ENCODE data around the gene ZBTB16. TPM values are rescaled to one million over a fixed set of nuclear protein-coding genes. Genes with fewer than 3 reads are reported as not detected.

The ZBTB16 gene
- total and polyA plus RNA-seq, 10 donors, result 1.5 to 85.6 (median 42.1) TPM

- intact Hi-C loops (cut with DNase I; ENCODE audit: low total_unique reads), result loop anchor here (10.0 kb wide), 1 partner anchor 65 kb away; no protein-coding TSS in a partner anchor
- no peak overlapping the region for H3K4me3 ChIP-seq
- H3K9me3 ChIP-seq, result no peaks in the 10 kb centered on the region
- 72 to 83% (median 77%) methylated on average over 12 of the region's 12 CpGs for WGBS, 5 donors
- no peak for DNase-seq
- peaks cover 4 to 60% (median 38%) of the 10 kb centered on the region in 6 donors for H3K4me1 ChIP-seq
- peak overlapping the region in 4 of 8 donors; percentile 43 to 66 (median 62) for H3K27ac ChIP-seq
- peaks cover 0 to 20% (median 0%) of the 10 kb centered on the region in 7 donors for H3K27me3 ChIP-seq (replicated peaks in 1 of 7)
- peaks cover 0 to 15% (median 0%) of the 10 kb centered on the region in 6 donors for H3K36me3 ChIP-seq
- TF ChIP-seq CTCF (IDR thresholded peaks at IDR 0.05 in 8 of 11, conservative IDR thresholded peaks at IDR 0.05 in 3 of 11) (no peak), POLR2AphosphoS5 (IDR thresholded peaks at IDR 0.05) (peak in 2 of 3 donors; percentile 47 to 53)
Measured at GRCh38 chr11:114259551-114259983, 200.1 kb downstream of the ZBTB16 start.

- H3K4me1 ChIP-seq, result peaks cover 4 to 60% (median 38%) of the 10 kb centered on the region in 6 donors
- H3K27ac ChIP-seq, result peak overlapping the region in 4 of 8 donors; percentile 36 to 66 (median 62)
- WGBS, 5 donors, result 82 to 87% (median 85%) methylated on average over 6 of the region's 6 CpGs
- H3K36me3 ChIP-seq, result peaks cover 0 to 13% (median 0%) of the 10 kb centered on the region in 6 donors
- intact Hi-C loops (cut with DNase I; ENCODE audit: low total_unique reads), result loop anchor here (2.0 to 5.0 kb wide), 3 partner anchors 223 to 363 kb away; no protein-coding TSS in a partner anchor
- peaks cover 0 to 22% (median 0%) of the 10 kb centered on the region in 7 donors for H3K27me3 ChIP-seq (replicated peaks in 1 of 7)
- H3K4me3 ChIP-seq, result no peak overlapping the region
- TF ChIP-seq POLR2A (IDR thresholded peaks at IDR 0.05) (no peak), CTCF (IDR thresholded peaks at IDR 0.05 in 8 of 11, conservative IDR thresholded peaks at IDR 0.05 in 3 of 11) (no peak), POLR2AphosphoS5 (IDR thresholded peaks at IDR 0.05) (no peak)
- no peak for DNase-seq
- H3K9me3 ChIP-seq, result no peaks in the 10 kb centered on the region
Measured at GRCh38 chr11:114260077-114260476, 200.6 kb downstream of the ZBTB16 start.

- Histone ChIP-seq H3K4me3 (no peak overlapping the region), H3K27me3 (replicated peaks in 1 of 7) (peaks cover 0 to 26% (median 0%) of the 10 kb centered on the region in 7 donors), H3K27ac (peak overlapping the region in 4 of 8 donors; percentile 36 to 66 (median 62)), H3K9me3 (no peaks in the 10 kb centered on the region), H3K36me3 (peaks cover 0 to 13% (median 0%) of the 10 kb centered on the region in 6 donors), H3K4me1 (peaks cover 4 to 60% (median 38%) of the 10 kb centered on the region in 6 donors)
- DNase-seq, result no peak
- intact Hi-C loops (cut with DNase I; ENCODE audit: low total_unique reads), result loop anchor here (2.0 to 5.0 kb wide), 3 partner anchors 224 to 363 kb away; no protein-coding TSS in a partner anchor
- no peak for TF ChIP-seq POLR2A (IDR thresholded peaks at IDR 0.05)
- TF ChIP-seq POLR2AphosphoS5 (IDR thresholded peaks at IDR 0.05), result peak in 2 of 3 donors; percentile 42 to 48
- WGBS, 5 donors, result 70 to 88% (median 81%) methylated on average over 7 to 9 of the region's 9 CpGs
Measured at GRCh38 chr11:114260483-114260882, 201.0 kb downstream of the ZBTB16 start.

- H3K27ac ChIP-seq, result no peak overlapping the region
- peaks cover 4 to 57% (median 38%) of the 10 kb centered on the region in 6 donors for H3K4me1 ChIP-seq
- no peak overlapping the region for H3K4me3 ChIP-seq
- peaks cover 0 to 3% (median 0%) of the 10 kb centered on the region in 6 donors for H3K36me3 ChIP-seq
- no peaks in the 10 kb centered on the region for H3K9me3 ChIP-seq
- H3K27me3 ChIP-seq (replicated peaks in 1 of 7), result peaks cover 0 to 32% (median 0%) of the 10 kb centered on the region in 7 donors
- intact Hi-C loops (cut with DNase I; ENCODE audit: low total_unique reads), result loop anchor here (2.0 to 5.0 kb wide), 3 partner anchors 225 to 364 kb away; no protein-coding TSS in a partner anchor
- WGBS, 5 donors, result 78 to 85% (median 82%) methylated on average over 7 of the region's 7 CpGs
- TF ChIP-seq CTCF (IDR thresholded peaks at IDR 0.05 in 8 of 11, conservative IDR thresholded peaks at IDR 0.05 in 3 of 11), result no peak
- TF ChIP-seq POLR2AphosphoS5 (IDR thresholded peaks at IDR 0.05), result no peak
- no peak for TF ChIP-seq POLR2A (IDR thresholded peaks at IDR 0.05)
- no peak for DNase-seq
Measured at GRCh38 chr11:114261791-114262190, 202.3 kb downstream of the ZBTB16 start.

Data from spleen (tissue), 11 donors.